ENCODE measurements around the gene DST.

DST gene

DNA sequence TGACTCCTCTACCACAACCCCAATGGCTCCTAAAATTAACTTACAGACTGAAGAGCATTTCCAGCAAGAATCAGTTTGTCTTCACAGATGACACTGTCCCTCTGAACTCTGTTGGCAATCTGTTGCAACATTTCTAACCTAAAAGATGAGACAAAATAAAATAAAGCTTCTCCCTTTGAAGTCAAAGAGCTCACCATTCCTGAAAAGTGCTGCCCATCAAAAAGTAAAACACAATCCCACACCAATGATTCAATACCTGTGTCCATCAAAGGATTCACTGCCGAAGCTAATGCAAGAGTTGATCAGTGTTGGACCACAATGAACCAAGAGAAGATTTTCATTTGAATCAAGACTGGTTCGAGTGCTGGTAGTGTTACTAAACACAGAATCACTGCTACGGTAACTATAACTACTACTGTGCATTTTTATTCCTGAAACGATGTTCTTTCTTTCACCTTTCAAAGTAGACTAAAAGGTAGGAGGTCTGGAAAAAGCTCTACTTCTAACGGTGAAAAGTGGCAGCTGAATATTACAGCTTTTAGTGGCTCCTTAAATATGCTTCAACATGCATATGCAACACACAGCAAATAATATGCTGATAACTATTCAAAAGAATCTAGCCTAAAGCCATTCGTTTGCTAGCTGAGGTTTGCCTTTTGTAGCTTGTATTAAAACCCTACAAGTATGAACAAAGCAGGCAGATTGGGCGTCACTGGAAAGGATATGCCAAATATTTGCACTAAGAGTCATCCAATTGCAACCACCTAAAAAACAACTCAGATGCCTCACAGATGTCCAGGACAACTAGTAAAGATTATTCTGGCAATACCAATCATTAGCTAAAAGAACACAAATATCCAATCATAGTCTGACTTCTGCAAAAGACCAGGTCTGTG is at the start of gene DST:
DST (minus strand) TSS at position 524 of the 896 bp plus-strand sequence.
- TF ChIP-seq, protein P1, sequence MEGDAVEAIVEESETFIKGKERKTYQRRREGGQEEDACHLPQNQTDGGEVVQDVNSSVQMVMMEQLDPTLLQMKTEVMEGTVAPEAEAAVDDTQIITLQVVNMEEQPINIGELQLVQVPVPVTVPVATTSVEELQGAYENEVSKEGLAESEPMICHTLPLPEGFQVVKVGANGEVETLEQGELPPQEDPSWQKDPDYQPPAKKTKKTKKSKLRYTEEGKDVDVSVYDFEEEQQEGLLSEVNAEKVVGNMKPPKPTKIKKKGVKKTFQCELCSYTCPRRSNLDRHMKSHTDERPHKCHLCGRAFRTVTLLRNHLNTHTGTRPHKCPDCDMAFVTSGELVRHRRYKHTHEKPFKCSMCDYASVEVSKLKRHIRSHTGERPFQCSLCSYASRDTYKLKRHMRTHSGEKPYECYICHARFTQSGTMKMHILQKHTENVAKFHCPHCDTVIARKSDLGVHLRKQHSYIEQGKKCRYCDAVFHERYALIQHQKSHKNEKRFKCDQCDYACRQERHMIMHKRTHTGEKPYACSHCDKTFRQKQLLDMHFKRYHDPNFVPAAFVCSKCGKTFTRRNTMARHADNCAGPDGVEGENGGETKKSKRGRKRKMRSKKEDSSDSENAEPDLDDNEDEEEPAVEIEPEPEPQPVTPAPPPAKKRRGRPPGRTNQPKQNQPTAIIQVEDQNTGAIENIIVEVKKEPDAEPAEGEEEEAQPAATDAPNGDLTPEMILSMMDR (conservative IDR thresholded peaks at IDR 0.05; ENCODE audit: low read depth), result no peak
- DNase-seq (ENCODE audit: low spot score), result peak; percentile 85
- CTCF ChIA-PET, result interaction anchor here (0.6 to 2.8 kb wide), 3 partner anchors 49 to 397 kb away, joined by 4 to 12 read pairs (median 5); no protein-coding TSS in a partner anchor
- peak within 1 kb of the TSS; percentile 22 for H3K27ac ChIP-seq
- POLR2A ChIA-PET (ENCODE audit: low non-redundant PET), result interaction anchor here (0.9 kb wide), 1 partner anchor 48 kb away, joined by 3 read pairs; no protein-coding TSS in a partner anchor

DNA sequence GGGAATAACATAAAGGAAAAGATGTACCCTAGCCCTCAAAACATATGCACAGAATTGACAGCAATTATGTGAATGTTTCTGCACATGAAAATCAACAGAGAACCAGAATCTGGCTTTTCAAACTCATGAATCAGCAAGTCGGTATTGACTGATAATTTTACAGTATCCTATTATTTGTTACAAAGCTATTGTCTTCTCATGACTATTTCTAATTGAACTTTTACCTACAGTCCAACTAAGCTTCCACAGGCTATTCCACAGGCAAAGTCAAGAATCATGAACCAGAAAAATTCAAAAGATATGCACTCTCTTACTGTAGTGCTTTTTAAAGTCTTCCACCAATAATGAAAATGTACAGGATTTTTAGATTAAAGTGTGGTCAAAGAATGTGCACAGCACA is 49.1 kb upstream of the DST start:
- CTCF ChIA-PET, result interaction anchor here (1.2 kb wide), 1 partner anchor 48 kb away, joined by 4 read pairs; the partner anchor contains the start of gene DST
- POLR2A ChIA-PET (ENCODE audit: low non-redundant PET), result no interaction called here
- H3K27ac ChIP-seq, result no peak overlapping the region
- TF ChIP-seq, protein P1 (conservative IDR thresholded peaks at IDR 0.05; ENCODE audit: low read depth), result no peak
- no peak for DNase-seq (ENCODE audit: low spot score)

GRCh38 chr6:56691286-56691595 is 48.6 kb upstream of the DST start:
- DNase-seq (ENCODE audit: low spot score), result no peak
- CTCF ChIA-PET, result interaction anchor here (1.2 kb wide), 1 partner anchor 48 kb away, joined by 4 read pairs; the partner anchor contains the start of gene DST
- POLR2A ChIA-PET (ENCODE audit: low non-redundant PET), result no interaction called here
- H3K27ac ChIP-seq, result no peak overlapping the region
- TF ChIP-seq, protein P1 (conservative IDR thresholded peaks at IDR 0.05; ENCODE audit: low read depth), result no peak

- ChIA-PET POLR2A (ENCODE audit: low non-redundant PET) (interaction anchor here (0.8 kb wide), 1 partner anchor 48 kb away, joined by 3 read pairs; the partner anchor contains the start of gene DST), CTCF (interaction anchor here (0.5 to 1.2 kb wide), 3 partner anchors 15 to 53 kb away, joined by 3 to 4 read pairs (median 3); partner anchors contain the start of gene DST)
- peak; percentile 36 for DNase-seq (ENCODE audit: low spot score)
- TF ChIP-seq, protein P1 (conservative IDR thresholded peaks at IDR 0.05; ENCODE audit: low read depth), result no peak
- H3K27ac ChIP-seq, result no peak overlapping the region
Measured at GRCh38 chr6:56690519-56691285, 48.0 kb upstream of the DST start.

- TF ChIP-seq, protein P1 (conservative IDR thresholded peaks at IDR 0.05; ENCODE audit: low read depth), result no peak
- no peak for DNase-seq (ENCODE audit: low spot score)
- CTCF ChIA-PET, result no interaction called here
- POLR2A ChIA-PET (ENCODE audit: low non-redundant PET), result no interaction called here
- no peak overlapping the region for H3K27ac ChIP-seq
Measured at GRCh38 chr6:56689663-56690062, 47.0 kb upstream of the DST start.

- ChIA-PET POLR2A (ENCODE audit: low non-redundant PET) (no interaction called here), CTCF (interaction anchor here (0.6 to 1.3 kb wide), 2 partner anchors 10 to 63 kb away, joined by 4 to 6 read pairs; no protein-coding TSS in a partner anchor)
- H3K27ac ChIP-seq, result no peak overlapping the region
- TF ChIP-seq, protein P1 (conservative IDR thresholded peaks at IDR 0.05; ENCODE audit: low read depth), result no peak
- DNase-seq (ENCODE audit: low spot score), result no peak
Measured at GRCh38 chr6:56689114-56689513, 46.4 kb upstream of the DST start.
